Neural cell (in vitro differentiated cells): ENCODE measurements around the gene POLR2H. TPM values are rescaled to one million over a fixed set of nuclear protein-coding genes. Genes with fewer than 3 reads are reported as not detected.

ENCODE experiments used
- H2AFZ ChIP-seq: fragments of 200-600, 300-800 bp; sonication (generic), shearing (Covaris generic); 2 replicates; pipeline ENCODE4 v1.6.0; 2014; ENCODE audit warnings: low read depth, mild to moderate bottlenecking, antibody characterized with exemption, low read length, moderate library complexity
- H3F3A ChIP-seq: fragments of 200-600 bp; shearing (Covaris generic); 2 replicates; pipeline ENCODE4 v1.6.1; 2016; ENCODE audit warnings: mild to moderate bottlenecking, moderate library complexity, mixed read lengths, antibody characterized with exemption, low read length; ENCODE audit not compliant: insufficient read depth, poor library complexity, severe bottlenecking
- H3K27ac ChIP-seq: fragments of 200-600, 300-800 bp; sonication (generic), shearing (Covaris generic); 2 replicates; pipeline ENCODE4 v1.5.1; 2014; ENCODE audit warnings: mild to moderate bottlenecking, low read length, moderate library complexity
- H3K27me3 ChIP-seq: fragments of 300-800, 200-600 bp; sonication (generic), shearing (Covaris generic); 2 replicates; pipeline ENCODE4 v1.6.0; 2014; ENCODE audit warnings: mild to moderate bottlenecking, low read depth, low read length, moderate library complexity; ENCODE audit not compliant: insufficient read depth
- H3K36me3 ChIP-seq: fragments of 300-800, 200-600 bp; sonication (generic), shearing (Covaris generic); 2 replicates; pipeline ENCODE4 v1.5.1; 2014; ENCODE audit warnings: mild to moderate bottlenecking, antibody characterized with exemption, low read length, moderate library complexity; ENCODE audit not compliant: insufficient read depth
- H3K4me2 ChIP-seq: fragments of 300-800, 200-600 bp; sonication (generic), shearing (Covaris generic); 2 replicates; pipeline ENCODE4 v1.6.0; 2014; ENCODE audit warnings: mild to moderate bottlenecking, low read length
- H3K4me3 ChIP-seq: fragments of 300-800, 200-600 bp; sonication (generic), shearing (Covaris generic); 2 replicates; pipeline ENCODE4 v1.5.1; 2014; ENCODE audit warnings: mild to moderate bottlenecking, low read length, moderate library complexity
- H3K79me2 ChIP-seq: fragments of 200-600 bp; shearing (Covaris generic); replicated peaks from 2 replicates; pipeline ENCODE4 v1.6.0; 2014; ENCODE audit warnings: mild to moderate bottlenecking, low read length, moderate library complexity; ENCODE audit not compliant: insufficient read depth
- H3K9ac ChIP-seq: fragments of 300-800, 200-600 bp; sonication (generic), shearing (Covaris generic); 2 replicates; pipeline ENCODE4 v1.6.1; 2016; ENCODE audit warnings: mild to moderate bottlenecking, low read length, mixed read lengths
- H3K9me2 ChIP-seq: fragments of 200-600 bp; shearing (Covaris generic); 2 replicates; pipeline ENCODE4 v1.6.1; 2016; ENCODE audit warnings: mild to moderate bottlenecking, low read length, mixed read lengths; ENCODE audit not compliant: insufficient read depth
- H3K9me3 ChIP-seq: fragments of 200-600, 300-800 bp; sonication (generic), shearing (Covaris generic); 2 replicates; pipeline ENCODE4 v1.6.1; 2016; ENCODE audit warnings: mild to moderate bottlenecking, mixed run types, low read length, moderate library complexity, mixed read lengths
- H4K20me1 ChIP-seq: fragments of 200-600 bp; shearing (Covaris generic); 2 replicates; pipeline ENCODE4 v1.6.1; 2016; ENCODE audit warnings: mild to moderate bottlenecking, mixed run types; ENCODE audit not compliant: insufficient read depth
- CTCF ChIP-seq: fragments of 450-650 bp; IDR thresholded peaks from 2 replicates; pipeline ENCODE4 v1.5.1; 2014; ENCODE audit warnings: antibody characterized with exemption, mild to moderate bottlenecking, moderate library complexity; ENCODE audit not compliant: poor library complexity, severe bottlenecking
- EP300 ChIP-seq: fragments of 450-650 bp; conservative IDR thresholded peaks from 2 replicates; pipeline ENCODE4 v1.6.1; 2014; ENCODE audit warnings: antibody characterized with exemption, mild to moderate bottlenecking, moderate library complexity; ENCODE audit not compliant: poor library complexity, severe bottlenecking
- EZH2 ChIP-seq: fragments of 200-600, 300-800 bp; shearing (Covaris generic), sonication (generic); IDR thresholded peaks from 2 replicates; pipeline ENCODE4 v1.6.1; 2014; ENCODE audit warnings: antibody characterized with exemption, low read length, borderline replicate concordance, mild to moderate bottlenecking; ENCODE audit not compliant: insufficient read depth, poor library complexity, severe bottlenecking
- MXI1 ChIP-seq: fragments of 450-650 bp; conservative IDR thresholded peaks from 2 replicates; pipeline ENCODE4 v1.6.1; 2014; ENCODE audit warnings: antibody characterized with exemption, mild to moderate bottlenecking; ENCODE audit not compliant: poor library complexity, severe bottlenecking
- POLR2AphosphoS5 ChIP-seq: IDR thresholded peaks from 2 replicates; pipeline ENCODE4 v1.6.1; 2012
- RAD21 ChIP-seq: fragments of 450-650 bp; conservative IDR thresholded peaks from 2 replicates; pipeline ENCODE4 v1.6.1; 2014; ENCODE audit warnings: antibody characterized with exemption, mild to moderate bottlenecking, moderate library complexity
- REST ChIP-seq: IDR thresholded peaks from 2 replicates; pipeline ENCODE4 v1.6.1; 2012; ENCODE audit warnings: borderline replicate concordance
- SMC3 ChIP-seq: fragments of 450-650 bp; conservative IDR thresholded peaks from 2 replicates; pipeline ENCODE4 v1.6.1; 2014; ENCODE audit warnings: antibody characterized with exemption, mild to moderate bottlenecking, moderate library complexity; ENCODE audit not compliant: poor library complexity
- TAF1 ChIP-seq: IDR thresholded peaks from 2 replicates; pipeline ENCODE4 v1.6.1; 2012; ENCODE audit warnings: low read depth
- polyA plus RNA-seq: library from polyadenylated mRNA; depleted of rRNA; stranded (reverse); fragments of >200 nt; gene quantifications from 2 replicates; pipeline ENCODE4 v1.2.3, GENCODE V29; 2014

The POLR2H gene
- polyA plus RNA-seq, 1 donor from 2014 or later = 185 TPM

- Histone ChIP-seq H3K4me2 (no peak overlapping the region), H3K79me2 (no peaks in the 10 kb centered on the region), H3K27ac (no peak overlapping the region), H3K9ac (no peak overlapping the region), H3K9me2 (no peaks in the 10 kb centered on the region), H3K4me3 (no peak overlapping the region), H4K20me1 (no peaks in the 10 kb centered on the region), H3F3A (no peaks in the 10 kb centered on the region), H3K9me3 (no peaks in the 10 kb centered on the region), H2AFZ (no peak overlapping the region), H3K27me3 (peaks cover 28% of the 10 kb centered on the region), H3K36me3 (no peaks in the 10 kb centered on the region)
- no peak for TF ChIP-seq EP300
- no peak for TF ChIP-seq POLR2AphosphoS5
- no peak for TF ChIP-seq REST
- TF ChIP-seq SMC3 = no peak
- TF ChIP-seq CTCF = no peak
- TF ChIP-seq RAD21 = no peak
- TF ChIP-seq TAF1 = no peak
- TF ChIP-seq MXI1 = no peak
- no peak for TF ChIP-seq EZH2
Measured at GRCh38 chr3:184384342-184384741, 22.8 kb downstream of the POLR2H start.

GRCh38 chr3:184384856-184385422 lies 23.4 kb downstream of the POLR2H start:
- no peaks in the 10 kb centered on the region for H3K36me3 ChIP-seq
- no peaks in the 10 kb centered on the region for H3F3A ChIP-seq
- no peak overlapping the region for H3K4me2 ChIP-seq
- no peaks in the 10 kb centered on the region for H3K9me3 ChIP-seq
- no peak for TF ChIP-seq REST
- no peak for TF ChIP-seq POLR2AphosphoS5
- no peak for TF ChIP-seq TAF1
- no peak for TF ChIP-seq MXI1
- no peak for TF ChIP-seq SMC3
- TF ChIP-seq EP300 = no peak
- H3K79me2 ChIP-seq = no peaks in the 10 kb centered on the region
- H2AFZ ChIP-seq = no peak overlapping the region
- H4K20me1 ChIP-seq = no peaks in the 10 kb centered on the region
- H3K9ac ChIP-seq = no peak overlapping the region
- no peak overlapping the region for H3K4me3 ChIP-seq
- peaks cover 25% of the 10 kb centered on the region for H3K27me3 ChIP-seq
- no peak overlapping the region for H3K27ac ChIP-seq
- no peaks in the 10 kb centered on the region for H3K9me2 ChIP-seq
